HG03460 (cell line): ENCODE data around the gene SENP1.

Experiments
- ATAC-seq: cut with Tn5 transposase; IDR thresholded peaks from one replicate; pipeline ENCODE4 v1.9.1; 2021; ENCODE audit not compliant: unreplicated experiment

SENP1 gene

DNA sequence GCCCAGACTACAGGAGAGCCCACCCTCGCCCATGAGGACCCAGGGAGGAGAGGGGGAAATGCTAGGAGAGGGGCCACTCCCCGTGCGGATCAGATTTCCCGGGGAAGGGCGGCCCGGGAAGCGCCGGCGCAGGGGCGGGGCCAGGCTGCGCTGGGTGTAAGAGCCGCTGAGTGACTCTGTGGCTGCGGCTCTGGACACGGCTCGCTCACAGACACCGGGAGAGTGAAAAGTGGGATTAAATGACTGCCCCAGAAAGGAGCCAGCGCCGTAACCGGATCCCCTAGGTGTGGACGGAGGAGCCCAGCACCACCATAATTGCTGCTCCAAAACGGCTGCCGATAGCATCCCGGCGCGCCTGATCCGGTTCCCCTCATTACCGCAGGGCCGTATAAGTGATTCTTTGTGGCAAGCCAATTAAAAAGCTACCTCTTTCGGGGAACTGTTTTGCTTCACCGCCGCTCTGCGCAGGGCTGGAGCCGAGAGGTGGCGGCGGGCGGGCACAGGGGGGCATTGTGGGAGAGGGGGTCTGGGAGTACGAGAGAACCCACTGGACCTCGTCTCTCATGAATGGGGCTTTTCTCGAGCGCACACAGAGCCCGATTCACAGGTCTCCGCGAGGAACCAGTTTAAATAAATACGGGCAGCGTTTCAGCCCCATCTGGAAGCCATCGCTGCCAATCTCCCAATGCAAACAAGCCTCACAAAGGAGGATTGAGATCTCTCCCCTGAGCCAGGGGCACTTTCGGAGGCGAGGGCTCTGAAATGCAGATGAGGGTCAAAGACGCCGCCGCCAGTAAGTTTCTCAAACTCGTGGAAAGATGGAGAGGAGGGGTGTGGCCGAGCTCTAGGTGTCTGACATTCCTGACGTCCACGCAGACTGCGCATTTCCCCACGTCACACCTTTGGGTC lies 104.1 kb downstream of the SENP1 start:
- ATAC-seq: no peak

DNA sequence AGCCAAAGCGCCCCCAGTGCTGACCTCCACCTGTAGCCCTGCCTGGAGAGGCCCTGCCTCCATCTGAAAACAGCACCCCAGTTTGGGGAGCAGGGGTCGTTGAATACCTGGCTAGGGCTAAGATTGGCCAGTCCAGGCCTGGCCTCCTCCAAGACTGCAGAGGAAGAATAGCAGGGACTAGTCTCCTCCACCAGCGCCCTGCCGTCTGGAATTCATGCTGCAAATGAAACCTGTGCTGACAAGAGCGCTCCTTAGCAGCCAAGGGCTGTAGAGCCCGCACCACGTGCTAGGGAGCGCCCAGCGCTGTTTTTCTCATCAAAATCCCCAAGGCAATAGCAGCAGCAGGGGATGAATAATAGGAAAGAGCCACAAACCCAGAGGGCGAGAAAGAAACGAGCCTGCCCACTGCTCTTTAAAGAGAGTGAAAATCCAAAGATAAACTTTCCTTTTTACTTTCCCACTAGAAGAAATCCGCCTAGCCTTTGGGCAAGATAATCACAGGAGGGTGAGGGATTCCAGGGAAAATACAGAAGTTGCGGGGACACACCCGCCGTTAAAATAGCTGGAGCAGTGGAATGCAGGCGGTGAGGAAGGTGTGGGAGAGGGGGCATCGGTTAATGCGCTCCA lies 104.9 kb downstream of the SENP1 start:
- no peak for ATAC-seq

DNA sequence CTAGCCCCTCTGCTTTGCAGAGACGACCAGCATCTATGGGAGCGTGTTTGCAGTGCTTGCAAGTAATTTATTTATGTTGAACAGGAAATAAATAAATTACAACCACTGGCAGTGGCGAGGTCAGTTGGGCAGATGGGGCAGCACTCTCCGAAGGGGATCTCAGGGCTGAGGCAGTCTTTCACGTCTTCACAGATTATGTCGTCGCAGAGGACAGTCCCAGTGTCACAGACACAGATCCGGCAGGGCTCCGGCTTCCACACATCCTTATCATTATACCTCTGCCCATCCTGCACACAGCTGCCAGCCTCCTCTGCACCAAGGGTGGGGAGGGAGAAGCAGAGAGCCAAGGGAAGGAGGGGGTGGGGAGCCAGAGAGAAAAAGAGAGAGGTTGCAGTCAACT lies 106.1 kb downstream of the SENP1 start:
- ATAC-seq: no peak

DNA sequence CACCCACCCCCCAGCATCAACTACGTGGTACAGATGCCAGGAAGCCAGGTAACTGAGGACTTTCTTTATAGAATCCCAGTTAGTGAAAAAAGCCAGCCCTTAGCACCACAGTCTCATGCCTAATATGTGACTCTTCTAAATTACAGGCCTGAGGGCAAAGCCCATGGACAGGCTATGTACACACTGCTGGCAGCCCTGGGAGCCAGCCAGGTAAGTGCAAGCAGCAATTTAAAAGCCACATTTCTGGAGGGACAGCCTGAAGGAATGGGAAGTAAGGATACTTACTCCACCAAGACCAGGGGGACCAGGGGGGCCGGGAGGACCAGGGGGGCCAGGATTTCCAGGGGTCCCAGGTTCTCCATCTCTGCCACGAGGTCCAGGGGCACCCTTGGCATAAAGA lies 108.6 kb downstream of the SENP1 start:
- no peak for ATAC-seq

DNA sequence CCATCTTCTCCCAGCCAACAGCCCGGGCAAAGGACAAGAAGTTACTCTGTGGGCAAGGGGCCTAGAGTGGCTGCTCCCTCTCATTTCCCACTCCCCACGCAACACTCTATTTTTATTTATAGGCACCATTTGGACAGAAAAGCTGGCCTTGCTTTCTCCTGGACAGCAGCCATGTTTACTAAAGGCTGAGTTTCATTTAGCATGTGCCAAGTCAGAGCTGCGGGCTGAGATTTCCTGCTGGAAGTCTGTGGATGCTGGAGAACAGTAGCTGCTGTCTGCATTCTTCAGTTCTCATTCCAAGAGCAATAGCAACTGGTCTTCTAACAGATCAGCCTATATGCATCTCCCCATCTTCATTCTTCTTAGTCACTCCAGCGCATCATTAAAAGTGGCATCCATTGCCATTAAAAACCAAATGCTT lies 109.9 kb downstream of the SENP1 start:
- no peak for ATAC-seq

DNA sequence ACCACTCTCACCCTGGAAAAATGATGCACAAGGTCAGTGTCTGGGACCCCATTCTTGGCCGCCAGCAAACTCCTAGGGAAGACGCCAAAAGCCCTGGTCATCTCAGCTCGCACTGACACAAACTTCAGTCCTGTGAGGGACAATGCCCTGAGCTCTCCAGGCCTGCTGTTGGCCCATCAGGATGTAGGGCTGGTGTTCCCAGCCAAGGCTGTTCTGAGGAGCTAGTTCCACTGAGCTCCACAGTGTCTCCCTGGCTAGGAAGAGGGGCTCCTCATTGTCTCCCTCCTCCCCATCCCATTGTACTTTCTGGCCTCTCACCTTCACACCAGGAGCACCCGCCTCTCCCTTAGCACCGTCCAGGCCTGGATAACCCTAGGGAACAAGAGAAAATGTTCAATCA lies 112.4 kb downstream of the SENP1 start:
- ATAC-seq: no peak
